Osteoblast (primary cell): ENCODE data around the gene DNAJB14. TPM values are rescaled to one million over a fixed set of nuclear protein-coding genes. Genes with fewer than 3 reads are reported as not detected.
"Not testable (repeated sequence)": the region's sequence is repeated elsewhere in the genome, so short reads cannot be mapped to it uniquely, and the experiment has no call there.

Experiments used
- DNase-seq: peaks from one replicate; pipeline ENCODE4 v3.0.0; 2011; ENCODE audit warnings: low spot score, mixed read lengths; ENCODE audit not compliant: insufficient read length; ENCODE audit errors: missing footprints
- H2AFZ ChIP-seq: 2 replicates; pipeline ENCODE4 v1.6.0; 2011; ENCODE audit warnings: mild to moderate bottlenecking, low read length
- H3K27ac ChIP-seq: 2 replicates; pipeline ENCODE4 v1.5.1; 2011; ENCODE audit warnings: mild to moderate bottlenecking, low read depth, low read length, moderate library complexity
- H3K27me3 ChIP-seq: 2 replicates; pipeline ENCODE4 v1.6.0; 2012; ENCODE audit warnings: mild to moderate bottlenecking, control low read depth, inconsistent platforms, low read length, moderate library complexity; ENCODE audit not compliant: insufficient read depth
- H3K36me3 ChIP-seq: 2 replicates; pipeline ENCODE4 v1.5.1; 2011; ENCODE audit warnings: mild to moderate bottlenecking, low read length, control low read depth, moderate library complexity; ENCODE audit not compliant: insufficient read depth
- H3K4me1 ChIP-seq: 2 replicates; pipeline ENCODE4 v1.5.1; 2011; ENCODE audit warnings: mild to moderate bottlenecking, low read length, control low read depth, moderate library complexity; ENCODE audit not compliant: insufficient read depth
- H3K4me2 ChIP-seq: 2 replicates; pipeline ENCODE4 v1.6.0; 2011; ENCODE audit warnings: mild to moderate bottlenecking, low read length; ENCODE audit not compliant: insufficient read depth
- H3K4me3 ChIP-seq: fragments of 200-600 bp; sonication (generic); 3 replicates; pipeline ENCODE4 v1.5.1; 2012; ENCODE audit warnings: mild to moderate bottlenecking, low read length, inconsistent platforms; ENCODE audit not compliant: insufficient read depth
- H3K79me2 ChIP-seq: 2 replicates; pipeline ENCODE4 v1.6.0; 2012; ENCODE audit warnings: mild to moderate bottlenecking, low read length, control low read depth, inconsistent platforms; ENCODE audit not compliant: insufficient read depth
- H3K9me3 ChIP-seq: 2 replicates; pipeline ENCODE4 v1.5.1; 2011; ENCODE audit warnings: low read depth, low read length, control low read depth
- H4K20me1 ChIP-seq: 2 replicates; pipeline ENCODE4 v1.6.0; 2012; ENCODE audit warnings: mild to moderate bottlenecking, low read length, control low read depth; ENCODE audit not compliant: insufficient read depth
- total RNA-seq: library from RNA; depleted of rRNA; stranded (reverse); fragments of >200 nt; gene quantifications from 2 replicates; pipeline ENCODE4 v1.2.3, GENCODE V29; 2012
- TF ChIP-seq, protein P1 (sequence below): IDR thresholded peaks from 2 replicates; pipeline ENCODE4 v1.5.1; 2011; ENCODE audit warnings: mild to moderate bottlenecking, low read depth, low read length, moderate library complexity; ENCODE audit errors: extremely low read depth

DNAJB14 gene
- total RNA-seq, 1 donor, result 41.3 TPM

DNA sequence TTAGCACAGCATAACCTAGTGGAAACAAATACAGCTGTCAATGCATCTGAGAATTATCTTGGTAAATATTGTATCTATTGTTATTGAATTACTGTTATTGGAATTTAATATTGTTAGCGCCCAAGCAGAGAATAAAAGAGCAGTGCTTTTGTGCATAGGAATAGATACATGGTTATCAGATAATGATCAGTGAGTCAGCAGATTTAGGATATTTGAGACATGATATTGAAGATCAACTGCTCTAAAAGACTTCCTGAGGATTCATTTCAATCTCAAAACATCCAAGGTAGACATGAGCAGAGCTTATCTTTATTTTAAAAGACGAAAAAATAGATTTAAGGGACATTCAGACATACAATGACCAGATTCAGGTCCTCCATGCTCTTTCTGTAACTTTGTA lies 14.2 kb upstream of the DNAJB14 start:
- Histone ChIP-seq H3K27ac (no peak overlapping the region), H3K36me3 (no peaks in the 10 kb centered on the region), H3K79me2 (no peaks in the 10 kb centered on the region), H3K4me3 (no peak overlapping the region), H3K4me2 (no peak overlapping the region), H3K9me3 (no peaks in the 10 kb centered on the region), H4K20me1 (no peaks in the 10 kb centered on the region), H2AFZ (no peak overlapping the region), H3K27me3 (no peaks in the 10 kb centered on the region), H3K4me1 (peaks cover 4% of the 10 kb centered on the region)
- TF ChIP-seq, protein P1, sequence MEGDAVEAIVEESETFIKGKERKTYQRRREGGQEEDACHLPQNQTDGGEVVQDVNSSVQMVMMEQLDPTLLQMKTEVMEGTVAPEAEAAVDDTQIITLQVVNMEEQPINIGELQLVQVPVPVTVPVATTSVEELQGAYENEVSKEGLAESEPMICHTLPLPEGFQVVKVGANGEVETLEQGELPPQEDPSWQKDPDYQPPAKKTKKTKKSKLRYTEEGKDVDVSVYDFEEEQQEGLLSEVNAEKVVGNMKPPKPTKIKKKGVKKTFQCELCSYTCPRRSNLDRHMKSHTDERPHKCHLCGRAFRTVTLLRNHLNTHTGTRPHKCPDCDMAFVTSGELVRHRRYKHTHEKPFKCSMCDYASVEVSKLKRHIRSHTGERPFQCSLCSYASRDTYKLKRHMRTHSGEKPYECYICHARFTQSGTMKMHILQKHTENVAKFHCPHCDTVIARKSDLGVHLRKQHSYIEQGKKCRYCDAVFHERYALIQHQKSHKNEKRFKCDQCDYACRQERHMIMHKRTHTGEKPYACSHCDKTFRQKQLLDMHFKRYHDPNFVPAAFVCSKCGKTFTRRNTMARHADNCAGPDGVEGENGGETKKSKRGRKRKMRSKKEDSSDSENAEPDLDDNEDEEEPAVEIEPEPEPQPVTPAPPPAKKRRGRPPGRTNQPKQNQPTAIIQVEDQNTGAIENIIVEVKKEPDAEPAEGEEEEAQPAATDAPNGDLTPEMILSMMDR, result no peak
- no peak for DNase-seq

DNA sequence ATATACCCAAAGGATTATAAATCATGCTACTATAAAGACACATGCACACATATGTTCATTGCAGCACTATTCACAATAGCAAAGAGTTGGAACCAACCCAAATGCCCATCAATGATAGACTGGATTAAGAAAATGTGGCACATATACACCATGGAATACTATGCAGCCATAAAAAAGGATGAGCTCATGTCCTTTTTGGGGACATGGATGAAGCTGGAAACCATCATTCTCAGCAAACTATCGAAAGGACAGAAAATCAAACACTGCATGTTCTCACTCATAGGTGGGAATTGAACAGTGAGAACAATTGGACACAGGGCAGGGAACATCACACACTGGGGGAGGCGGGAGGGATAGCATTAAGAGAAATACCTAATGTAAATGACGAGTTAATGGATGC lies 11.8 kb upstream of the DNAJB14 start:
- H3K9me3 ChIP-seq, DNase-seq, H3K4me1 ChIP-seq, H3K27me3 ChIP-seq, H3K4me2 ChIP-seq, H3K4me3 ChIP-seq, H2AFZ ChIP-seq, H3K79me2 ChIP-seq, H4K20me1 ChIP-seq, H3K36me3 ChIP-seq, H3K27ac ChIP-seq: not testable (repeated sequence)

DNA sequence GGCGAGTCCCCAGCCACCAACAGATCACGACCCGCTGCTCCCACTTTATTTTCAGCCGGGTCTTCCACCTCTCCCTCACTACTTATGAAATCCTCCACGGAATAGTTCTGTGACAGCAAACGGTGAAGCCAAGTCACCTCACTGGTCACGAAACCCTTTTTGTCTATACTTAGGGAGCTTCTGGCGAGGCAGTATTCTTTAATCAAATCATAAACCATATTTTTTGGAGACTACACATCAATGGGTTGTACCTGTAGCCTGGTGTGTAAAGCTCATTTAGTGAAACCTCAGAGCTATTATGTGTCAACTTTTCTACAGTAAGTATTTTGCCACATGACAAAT lies 4.5 kb upstream of the DNAJB14 start:
- TF ChIP-seq, protein P1, result no peak
- H3K79me2 ChIP-seq, result peaks cover 24% of the 10 kb centered on the region
- no peaks in the 10 kb centered on the region for H3K9me3 ChIP-seq
- peak overlapping the region; percentile 99 for H2AFZ ChIP-seq
- H3K4me2 ChIP-seq, result peak overlapping the region; percentile 96
- peaks cover 4% of the 10 kb centered on the region for H4K20me1 ChIP-seq
- peak; percentile 74 for DNase-seq
- peaks cover 24% of the 10 kb centered on the region for H3K4me1 ChIP-seq
- H3K27ac ChIP-seq, result peak overlapping the region; percentile 74
- peaks cover 6% of the 10 kb centered on the region for H3K36me3 ChIP-seq
- no peaks in the 10 kb centered on the region for H3K27me3 ChIP-seq
- H3K4me3 ChIP-seq, result peak overlapping the region; percentile 97

DNA sequence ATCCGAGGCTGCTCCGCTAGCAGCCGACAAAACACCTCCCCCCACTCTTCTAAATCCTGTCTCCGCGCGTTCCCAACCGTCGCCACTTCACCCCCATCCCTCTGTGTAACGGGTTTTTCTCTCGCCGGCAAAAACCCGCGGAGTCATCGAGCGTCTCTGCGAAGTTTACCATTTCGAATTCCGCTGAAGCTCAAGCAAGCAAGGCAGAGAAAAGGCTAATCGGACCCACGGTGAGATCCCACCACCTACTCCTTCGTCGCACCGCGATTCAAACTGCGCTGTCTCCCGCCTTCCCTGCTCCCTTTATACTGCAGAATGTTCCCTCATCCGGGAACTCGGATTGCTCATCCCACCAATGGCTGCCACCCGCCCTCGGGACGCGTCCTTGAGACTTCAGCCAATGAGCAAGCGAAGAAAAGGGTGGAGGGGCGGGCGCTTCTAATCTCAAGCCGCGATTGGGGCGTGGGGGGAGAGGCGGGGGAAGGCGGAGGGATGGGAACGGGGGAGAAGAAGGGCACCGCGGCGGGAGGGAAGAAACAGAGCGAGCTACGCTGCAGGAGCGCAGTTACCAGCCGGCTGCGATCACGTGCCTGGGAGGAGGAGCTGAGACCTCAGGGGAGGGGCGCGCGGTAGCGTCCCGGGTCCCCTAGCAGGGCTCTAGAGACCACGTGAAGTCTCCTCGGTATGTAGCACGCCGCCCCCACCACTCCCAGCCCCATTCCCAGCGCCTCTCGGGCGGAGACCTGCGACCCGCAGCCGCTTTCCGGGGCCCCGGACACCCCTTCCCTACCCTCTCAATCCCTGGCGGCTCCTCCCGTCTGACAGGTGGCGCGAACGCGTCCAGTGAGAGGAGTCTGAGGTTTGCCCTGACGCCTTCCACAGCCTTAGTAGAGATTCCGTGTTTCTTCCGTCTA lies 3.8 kb upstream of the DNAJB14 start, which contains the start of gene H2AZ1:
Gene H2AZ1, minus strand, starts transcription at position 277 of the 914 bp plus-strand sequence. Its CDS starts 105 bp downstream, at position 172.
- Histone ChIP-seq H3K36me3 (peaks cover 6% of the 10 kb centered on the region), H3K4me3 (peak within 1 kb of the TSS; percentile 97), H3K79me2 (peaks cover 30% of the 10 kb centered on the region), H3K27ac (peak within 1 kb of the TSS; percentile 90), H3K4me2 (peak within 1 kb of the TSS; percentile 97), H3K27me3 (no peaks in the 10 kb centered on the region), H3K9me3 (no peaks in the 10 kb centered on the region), H4K20me1 (peaks cover 10% of the 10 kb centered on the region), H3K4me1 (peaks cover 30% of the 10 kb centered on the region), H2AFZ (peak within 1 kb of the TSS; percentile 99)
- TF ChIP-seq, protein P1, result no peak
- peak; percentile 100 for DNase-seq
